Neural cell (in vitro differentiated cells): Measurements from ENCODE around the gene ZC3HAV1L.

Experiments
- CTCF ChIP-seq: fragments of 450-650 bp; IDR thresholded peaks from 2 replicates; pipeline ENCODE4 v1.5.1; 2014; ENCODE audit warnings: antibody characterized with exemption, mild to moderate bottlenecking, moderate library complexity; ENCODE audit not compliant: poor library complexity, severe bottlenecking
- MXI1 ChIP-seq: fragments of 450-650 bp; conservative IDR thresholded peaks from 2 replicates; pipeline ENCODE4 v1.6.1; 2014; ENCODE audit warnings: antibody characterized with exemption, mild to moderate bottlenecking; ENCODE audit not compliant: poor library complexity, severe bottlenecking
- POLR2AphosphoS5 ChIP-seq: IDR thresholded peaks from 2 replicates; pipeline ENCODE4 v1.6.1; 2012
- RAD21 ChIP-seq: fragments of 450-650 bp; conservative IDR thresholded peaks from 2 replicates; pipeline ENCODE4 v1.6.1; 2014; ENCODE audit warnings: antibody characterized with exemption, mild to moderate bottlenecking, moderate library complexity
- SMC3 ChIP-seq: fragments of 450-650 bp; conservative IDR thresholded peaks from 2 replicates; pipeline ENCODE4 v1.6.1; 2014; ENCODE audit warnings: antibody characterized with exemption, mild to moderate bottlenecking, moderate library complexity; ENCODE audit not compliant: poor library complexity
- TAF1 ChIP-seq: IDR thresholded peaks from 2 replicates; pipeline ENCODE4 v1.6.1; 2012; ENCODE audit warnings: low read depth

GRCh38 chr7:139071680-139072079 is 35.8 kb upstream of the ZC3HAV1L start:
- TF ChIP-seq MXI1 (no peak), CTCF (no peak), SMC3 (no peak), RAD21 (no peak), TAF1 (no peak), POLR2AphosphoS5 (no peak)
